ENCODE measurements around the gene KIFC3. TPM values are rescaled to one million over a fixed set of nuclear protein-coding genes. Genes with fewer than 3 reads are reported as not detected.

KIFC3 gene
- total RNA-seq, 4 donors from 2014 or later = 50.9 to 87.0 (median 60.2) TPM

DNA sequence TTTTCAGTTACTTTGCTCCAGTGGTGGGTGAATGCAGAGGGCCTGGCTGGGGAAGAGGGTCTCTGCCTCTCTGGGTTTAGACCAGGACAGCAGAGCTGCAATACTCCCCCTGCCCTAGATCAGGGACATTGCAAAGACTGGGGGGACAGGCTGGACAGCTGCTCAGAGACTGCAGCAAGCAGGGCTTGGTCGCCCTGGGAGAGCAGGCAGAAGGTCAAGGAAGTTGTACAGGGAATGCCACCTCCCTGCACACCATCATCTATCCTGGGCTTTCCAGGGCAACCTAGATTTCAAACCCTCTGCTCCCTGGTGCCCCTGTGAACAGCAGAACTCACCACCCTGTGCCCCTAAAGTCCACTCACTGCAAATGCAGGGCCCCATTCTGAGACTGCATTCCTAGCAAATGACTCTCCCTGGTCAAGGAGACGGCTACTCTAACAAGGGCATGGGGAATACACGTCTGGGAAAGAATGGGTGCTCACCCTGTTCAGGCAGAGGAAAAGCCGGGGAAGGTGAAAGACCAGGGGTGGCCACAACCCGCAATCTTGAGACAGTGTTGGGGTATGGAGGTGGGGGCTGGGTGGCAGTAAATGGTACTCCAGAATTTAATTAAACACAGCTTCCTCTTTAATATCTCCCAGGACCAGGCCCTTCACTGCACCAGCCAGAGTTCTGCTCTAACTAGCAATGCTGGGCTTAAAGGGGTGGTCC, 1.0 kb downstream of the KIFC3 start:
- H3K4me1 ChIP-seq = peaks cover 0 to 72% (median 43%) of the 10 kb centered on the region in 4 donors
- TF ChIP-seq POLR2A (IDR thresholded peaks at IDR 0.05) (no peak), EP300 (IDR thresholded peaks at IDR 0.05) (no peak)
- TF ChIP-seq, protein P1, sequence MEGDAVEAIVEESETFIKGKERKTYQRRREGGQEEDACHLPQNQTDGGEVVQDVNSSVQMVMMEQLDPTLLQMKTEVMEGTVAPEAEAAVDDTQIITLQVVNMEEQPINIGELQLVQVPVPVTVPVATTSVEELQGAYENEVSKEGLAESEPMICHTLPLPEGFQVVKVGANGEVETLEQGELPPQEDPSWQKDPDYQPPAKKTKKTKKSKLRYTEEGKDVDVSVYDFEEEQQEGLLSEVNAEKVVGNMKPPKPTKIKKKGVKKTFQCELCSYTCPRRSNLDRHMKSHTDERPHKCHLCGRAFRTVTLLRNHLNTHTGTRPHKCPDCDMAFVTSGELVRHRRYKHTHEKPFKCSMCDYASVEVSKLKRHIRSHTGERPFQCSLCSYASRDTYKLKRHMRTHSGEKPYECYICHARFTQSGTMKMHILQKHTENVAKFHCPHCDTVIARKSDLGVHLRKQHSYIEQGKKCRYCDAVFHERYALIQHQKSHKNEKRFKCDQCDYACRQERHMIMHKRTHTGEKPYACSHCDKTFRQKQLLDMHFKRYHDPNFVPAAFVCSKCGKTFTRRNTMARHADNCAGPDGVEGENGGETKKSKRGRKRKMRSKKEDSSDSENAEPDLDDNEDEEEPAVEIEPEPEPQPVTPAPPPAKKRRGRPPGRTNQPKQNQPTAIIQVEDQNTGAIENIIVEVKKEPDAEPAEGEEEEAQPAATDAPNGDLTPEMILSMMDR (IDR thresholded peaks at IDR 0.05) = no peak
- no peaks in the 10 kb centered on the region for H3K27me3 ChIP-seq
- WGBS, 2 donors = 19 to 21% methylated on average over 5 of the region's 5 CpGs
- no peak for DNase-seq (ENCODE audit: low spot score in 2 of 2)
- H3K27ac ChIP-seq = peak overlapping the region; percentile 81 to 95 (median 90)
- no peaks in the 10 kb centered on the region for H3K9me3 ChIP-seq
- H3K36me3 ChIP-seq = peaks cover 0 to 16% (median 4%) of the 10 kb centered on the region in 3 donors
- peak overlapping the region; percentile 51 to 82 (median 66) for H3K4me3 ChIP-seq

DNA sequence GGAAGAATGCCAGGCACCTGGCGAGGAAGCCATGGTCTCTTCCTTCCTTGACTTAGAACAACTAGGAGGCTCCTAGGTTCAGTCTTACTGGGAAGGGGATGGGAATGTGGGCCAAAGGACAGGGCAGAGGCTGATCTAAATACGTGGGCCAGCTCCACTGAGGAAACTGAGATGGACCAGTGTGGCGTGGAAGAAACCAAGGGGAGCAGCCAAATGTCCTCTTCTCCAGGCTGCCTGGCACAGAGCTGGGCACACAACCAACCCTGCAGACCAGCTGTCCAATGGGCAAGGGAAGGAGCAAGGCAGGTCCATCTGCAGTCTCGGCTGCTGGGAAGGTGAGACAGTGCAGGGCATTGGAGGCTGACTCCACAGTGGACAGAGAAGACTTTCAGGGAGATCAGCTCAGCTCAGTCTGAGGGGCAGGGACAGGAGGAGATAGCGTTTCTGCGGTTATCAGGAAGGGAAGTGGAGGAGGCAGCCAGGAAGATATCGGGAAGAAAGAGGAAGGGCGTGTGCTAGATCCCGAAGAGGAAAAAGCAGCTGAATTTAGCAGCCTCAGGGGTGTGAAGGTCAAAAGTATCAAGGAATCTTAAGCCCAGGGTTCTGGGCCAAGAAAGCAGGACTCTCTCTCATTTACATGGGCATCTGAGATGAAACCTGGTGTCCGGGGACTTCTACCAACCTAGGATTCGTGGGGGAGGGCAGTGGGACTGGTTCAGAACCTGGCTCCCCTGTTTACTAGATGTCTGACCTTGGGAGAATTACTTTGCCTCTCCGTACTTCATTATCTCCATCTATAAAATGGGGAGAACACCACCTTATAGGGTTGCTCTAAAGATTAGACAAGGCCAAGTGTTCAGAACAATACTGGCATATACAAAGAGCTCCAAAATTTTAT, 1.8 kb downstream of the KIFC3 start:
- H3K4me3 ChIP-seq = peak overlapping the region in 2 of 4 donors; percentile 74 to 82
- H3K36me3 ChIP-seq = peaks cover 0 to 21% (median 4%) of the 10 kb centered on the region in 3 donors
- no peaks in the 10 kb centered on the region for H3K9me3 ChIP-seq
- H3K27me3 ChIP-seq = no peaks in the 10 kb centered on the region
- 41 to 46% methylated on average over 12 of the region's 12 CpGs for WGBS, 2 donors
- H3K4me1 ChIP-seq = peaks cover 0 to 78% (median 43%) of the 10 kb centered on the region in 4 donors
- TF ChIP-seq POLR2A (IDR thresholded peaks at IDR 0.05) (no peak), EP300 (IDR thresholded peaks at IDR 0.05) (no peak)
- TF ChIP-seq, protein P1 (IDR thresholded peaks at IDR 0.05) = no peak
- H3K27ac ChIP-seq = peak overlapping the region; percentile 81 to 95 (median 90)
- DNase-seq (ENCODE audit: low spot score in 2 of 2) = no peak

DNA sequence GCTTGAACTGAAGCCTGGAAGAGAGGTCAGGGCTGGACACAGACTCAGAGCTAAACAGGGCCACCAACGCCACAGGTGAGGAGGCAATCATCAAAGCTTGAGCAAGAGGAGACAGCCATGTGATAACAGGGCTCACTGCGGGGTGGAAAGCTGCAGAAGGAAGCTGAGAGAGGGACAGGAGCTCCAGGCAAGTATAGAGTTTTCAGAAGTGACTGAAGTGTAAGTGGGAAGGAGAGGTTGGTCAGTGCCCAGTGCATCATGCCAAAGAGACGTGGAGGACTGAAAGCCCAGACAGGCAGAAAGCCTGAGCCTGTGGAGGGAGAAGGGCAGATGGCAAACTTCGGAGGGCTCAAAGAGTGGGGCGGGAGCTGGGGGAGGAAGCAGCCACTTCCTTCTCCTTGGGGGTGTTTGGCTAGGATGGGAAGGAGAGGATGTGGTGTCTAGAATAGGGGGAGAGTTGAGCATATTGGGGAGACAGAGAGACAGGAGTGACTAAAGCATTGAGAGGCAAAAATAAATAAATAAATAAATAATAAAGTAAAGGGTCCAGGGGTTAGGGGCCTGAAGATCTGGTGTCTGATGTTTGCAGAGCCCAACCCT, 2.6 kb downstream of the KIFC3 start:
- Histone ChIP-seq H3K36me3 (peaks cover 0 to 27% (median 4%) of the 10 kb centered on the region in 3 donors), H3K9me3 (no peaks in the 10 kb centered on the region), H3K4me1 (peaks cover 0 to 82% (median 43%) of the 10 kb centered on the region in 4 donors), H3K27me3 (no peaks in the 10 kb centered on the region), H3K4me3 (peak overlapping the region in 2 of 4 donors; percentile 16 to 82), H3K27ac (peak overlapping the region in 3 of 4 donors; percentile 20 to 95 (median 95))
- TF ChIP-seq, protein P1 (IDR thresholded peaks at IDR 0.05) = no peak
- TF ChIP-seq POLR2A (IDR thresholded peaks at IDR 0.05) (no peak), EP300 (IDR thresholded peaks at IDR 0.05) (no peak)
- 35 to 44% methylated on average over 4 to 5 of the region's 5 CpGs for WGBS, 2 donors
- DNase-seq (ENCODE audit: low spot score in 2 of 2) = no peak

DNA sequence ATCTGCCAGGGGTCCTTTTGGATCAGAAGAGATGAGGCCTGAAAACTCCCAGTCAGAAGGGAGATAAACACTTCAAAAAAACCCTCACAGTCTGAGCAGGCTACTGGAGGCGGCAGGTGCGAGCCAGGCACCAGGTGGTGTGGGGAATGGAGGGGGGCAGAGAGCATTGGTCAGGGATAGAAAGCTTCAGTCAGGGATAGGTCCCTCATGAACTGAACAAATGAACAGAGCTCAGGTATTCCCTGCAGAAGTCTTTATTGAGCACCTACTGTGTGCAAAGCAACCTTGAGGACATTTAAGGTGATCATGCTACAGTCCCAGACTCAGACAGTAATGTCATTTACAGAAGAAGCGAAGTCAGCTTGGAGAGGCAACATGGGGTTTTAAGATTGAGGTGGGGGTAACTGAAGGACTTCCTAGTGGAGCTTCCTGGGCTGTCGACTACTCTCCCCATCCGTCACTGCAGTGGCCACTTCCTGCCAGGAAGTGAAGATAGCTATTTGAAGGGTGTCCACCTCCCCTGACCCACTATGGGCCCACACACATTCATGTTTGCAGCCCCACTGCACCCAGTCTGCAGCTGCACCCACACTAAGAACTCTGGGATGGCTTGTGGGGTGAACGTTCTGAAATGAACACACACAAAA, 3.2 kb downstream of the KIFC3 start:
- Histone ChIP-seq H3K4me1 (peaks cover 0 to 77% (median 42%) of the 10 kb centered on the region in 4 donors), H3K27ac (peak overlapping the region in 2 of 4 donors; percentile 95), H3K36me3 (peaks cover 0 to 33% (median 4%) of the 10 kb centered on the region in 3 donors), H3K9me3 (no peaks in the 10 kb centered on the region), H3K27me3 (no peaks in the 10 kb centered on the region), H3K4me3 (no peak overlapping the region)
- no peak for DNase-seq (ENCODE audit: low spot score in 2 of 2)
- 57 to 67% methylated on average over 6 of the region's 6 CpGs for WGBS, 2 donors
- no peak for TF ChIP-seq POLR2A (IDR thresholded peaks at IDR 0.05)
- TF ChIP-seq, protein P1 (IDR thresholded peaks at IDR 0.05) = no peak
- TF ChIP-seq EP300 (IDR thresholded peaks at IDR 0.05) = no peak
